Measurements from ENCODE around the gene FREM1.

DNA sequence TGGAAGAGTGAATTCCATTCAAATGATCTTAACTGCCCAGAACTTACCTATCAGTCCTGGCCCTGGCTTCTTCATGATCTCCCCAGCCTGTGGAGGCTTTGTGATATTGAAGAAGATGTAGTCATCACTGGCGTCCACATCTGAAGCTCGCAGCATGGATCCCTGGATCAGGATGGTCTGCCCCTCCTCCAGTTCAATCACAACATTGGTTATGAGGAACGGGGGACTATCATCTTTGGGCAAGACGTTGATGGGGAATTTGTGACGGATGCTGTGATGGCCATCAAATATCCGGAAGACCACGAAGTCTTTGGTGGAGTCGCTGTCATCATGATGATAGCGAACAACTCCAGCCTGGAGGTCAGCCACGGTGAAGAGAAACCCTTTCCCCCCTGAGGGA is 68.0 kb downstream of the FREM1 start:
- TF ChIP-seq EZH2 (IDR thresholded peaks at IDR 0.05; ENCODE audit: borderline replicate concordance, low read length) (no peak), CTCF (IDR thresholded peaks at IDR 0.05; ENCODE audit: low read length) (no peak)
